CD4-positive, alpha-beta T cell treated with Interferon gamma for 1 hour (primary cell): ENCODE results near the gene SP3.

Source experiments
- DNase-seq: peaks from one replicate; pipeline ENCODE4 v3.0.0-alpha.2; 2020

SP3 gene

DNA sequence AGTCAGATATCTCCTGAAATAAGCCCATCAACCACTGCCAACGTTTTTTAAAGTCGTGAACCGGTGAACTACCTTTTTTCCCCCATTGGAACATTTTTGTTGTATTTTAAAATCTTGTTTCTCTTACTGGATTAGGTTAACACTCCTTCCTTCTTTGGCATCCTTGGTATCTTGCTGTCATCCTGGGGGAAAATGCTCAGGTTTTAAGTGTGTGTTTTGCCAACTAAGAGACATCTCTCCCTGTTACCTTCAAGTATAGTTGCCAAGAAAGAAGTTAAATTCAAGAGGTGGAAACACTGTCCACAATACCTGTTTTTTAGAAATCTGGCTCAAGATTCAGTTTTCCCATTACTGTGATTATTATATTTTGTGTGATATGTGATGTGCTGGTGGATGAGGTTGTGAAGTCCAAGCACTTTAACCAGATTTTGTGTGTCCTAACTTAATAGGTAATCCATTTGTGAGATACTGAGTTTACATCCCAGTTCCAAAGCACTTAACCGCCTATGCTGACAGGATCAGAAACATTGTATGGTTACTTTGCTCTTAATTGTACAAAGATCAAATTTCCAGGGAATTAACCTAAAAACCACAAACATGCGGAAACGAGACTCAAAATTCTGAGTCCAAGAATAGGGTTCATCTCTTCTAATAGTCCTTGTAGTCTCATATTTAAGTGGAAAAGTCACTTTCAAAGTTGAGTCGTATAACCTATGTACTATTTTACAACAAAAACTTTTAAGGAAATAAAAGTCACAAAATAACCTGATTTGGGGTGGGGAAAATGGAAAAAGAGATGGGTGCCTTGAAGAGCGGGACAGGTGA, 1.3 kb upstream of the SP3 start:
- no peak for DNase-seq

DNA sequence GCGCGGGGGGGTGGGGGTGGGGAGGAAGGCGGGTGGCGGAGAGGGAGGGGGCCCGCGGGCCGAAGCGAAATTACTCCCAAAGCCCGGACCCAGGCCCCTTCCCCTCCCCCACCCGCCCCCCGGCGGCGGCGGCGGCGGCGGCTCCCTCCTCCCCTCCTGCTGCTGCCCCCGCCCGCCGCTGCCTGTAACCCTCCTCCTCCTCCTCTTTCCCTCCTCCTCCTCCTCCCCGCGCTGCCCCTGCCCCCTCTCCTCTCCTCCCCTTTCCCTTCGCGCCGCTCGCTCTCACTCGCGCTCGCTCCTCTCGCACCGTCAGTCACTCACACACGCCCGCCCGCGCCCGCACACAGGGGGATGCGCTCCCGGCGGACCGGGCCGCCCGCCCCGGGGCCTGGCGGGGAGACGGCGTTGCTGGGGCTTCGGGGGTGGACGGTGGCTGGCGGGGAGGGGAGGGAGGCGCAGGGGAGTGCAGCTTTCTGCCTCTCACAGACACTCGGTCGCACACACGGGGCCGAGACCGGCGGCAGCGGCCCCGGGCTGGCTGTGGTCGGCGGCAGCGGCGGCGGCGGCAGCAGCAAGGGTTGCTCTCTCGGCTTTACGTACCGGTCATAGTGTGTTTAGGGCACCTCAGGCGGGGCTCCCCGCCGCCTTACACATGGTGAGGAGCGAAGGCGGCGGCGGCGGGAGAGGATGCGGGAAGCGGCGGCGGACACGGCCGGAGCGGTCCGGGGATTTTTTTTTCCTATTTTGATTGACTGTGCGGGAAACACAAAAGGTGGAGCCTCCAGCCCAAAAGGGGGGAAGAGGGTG, 405 bp downstream of the SP3 start:
- DNase-seq: peak; percentile 90

DNA sequence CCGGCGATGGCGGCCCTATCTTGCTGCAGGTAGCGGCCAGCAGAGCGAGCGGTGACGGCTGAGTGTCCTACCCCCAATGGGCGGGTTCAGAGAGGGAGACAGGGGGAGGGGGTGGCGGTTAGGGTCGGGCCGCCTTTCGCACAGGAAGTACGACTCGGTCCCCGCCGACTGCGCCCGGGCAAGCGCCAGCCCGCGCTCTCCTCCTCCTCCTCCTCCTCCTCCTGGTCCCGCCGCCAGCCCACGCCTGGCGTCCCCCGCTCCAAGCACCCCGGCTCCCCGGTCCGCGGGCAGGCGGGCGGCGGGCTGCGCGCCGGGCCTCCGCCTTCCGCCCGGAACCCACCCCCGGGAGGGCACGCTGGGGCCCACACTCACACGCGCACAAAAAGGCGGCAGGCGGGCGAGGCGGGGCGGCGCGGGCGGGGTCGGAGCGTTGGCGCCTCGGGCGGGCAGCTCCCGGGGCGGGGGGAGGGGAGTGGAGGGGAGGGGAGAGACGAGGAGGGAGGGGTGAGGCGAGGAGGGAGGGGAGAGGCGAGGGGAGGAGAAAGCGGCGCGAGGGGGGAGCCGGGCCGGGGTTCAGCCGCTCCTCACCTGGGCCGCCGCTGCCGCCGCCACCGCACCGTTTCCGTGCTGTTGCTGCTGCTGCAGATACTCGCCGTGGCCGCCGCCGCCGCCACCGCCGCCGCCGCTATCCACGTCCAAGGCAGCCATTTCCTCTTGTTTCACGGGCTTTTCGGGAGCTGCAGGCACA, 1.2 kb downstream of the SP3 start:
- DNase-seq: peak; percentile 93

DNA sequence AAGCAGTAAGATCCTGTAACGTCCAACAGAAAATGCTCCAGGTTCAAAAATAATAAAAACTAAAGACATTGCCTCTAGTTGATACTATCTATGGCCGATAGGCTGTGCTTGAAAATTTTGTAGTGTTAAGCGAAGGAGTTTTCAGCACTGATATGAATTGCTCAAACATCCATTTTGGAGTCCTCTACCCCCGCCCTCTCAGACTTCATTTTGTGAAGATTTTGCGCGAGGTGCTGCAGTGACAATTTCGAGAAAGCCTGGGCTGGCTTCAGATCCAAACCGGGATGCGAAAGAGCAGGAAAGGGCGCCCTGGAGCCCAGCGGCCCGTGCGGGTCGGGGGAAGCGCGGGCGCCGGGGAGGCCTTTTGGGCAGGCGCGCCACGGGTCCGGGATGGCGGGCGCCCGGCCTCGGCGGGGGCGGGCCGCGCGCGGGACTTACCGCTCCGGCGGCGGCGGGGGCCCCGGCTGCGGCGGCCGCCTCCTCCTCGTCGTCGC, 1.8 kb downstream of the SP3 start:
- peak; percentile 51 for DNase-seq

DNA sequence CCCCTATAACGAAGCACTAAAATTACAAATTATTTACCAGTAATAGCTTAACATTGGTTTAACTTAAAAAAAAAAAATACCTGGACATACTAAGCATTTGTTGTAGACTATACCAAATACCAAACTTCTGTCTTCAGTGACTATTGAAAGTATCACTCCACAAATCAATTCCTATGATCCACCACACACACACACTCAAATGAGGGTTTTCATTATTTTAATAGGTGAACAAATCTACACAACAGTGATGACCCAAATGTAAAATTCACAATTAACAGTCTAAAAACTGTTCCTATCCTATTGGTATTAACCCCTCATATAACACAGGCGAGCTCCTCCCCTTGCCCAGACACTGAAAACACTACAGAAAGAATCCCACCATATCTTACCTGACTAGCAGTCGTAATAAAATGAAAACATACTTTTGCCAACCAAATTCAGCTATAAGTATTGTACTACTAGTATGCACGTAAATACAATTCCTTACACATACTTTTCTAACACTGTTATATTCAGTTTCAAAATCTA, 2.5 kb downstream of the SP3 start:
- DNase-seq: no peak

DNA sequence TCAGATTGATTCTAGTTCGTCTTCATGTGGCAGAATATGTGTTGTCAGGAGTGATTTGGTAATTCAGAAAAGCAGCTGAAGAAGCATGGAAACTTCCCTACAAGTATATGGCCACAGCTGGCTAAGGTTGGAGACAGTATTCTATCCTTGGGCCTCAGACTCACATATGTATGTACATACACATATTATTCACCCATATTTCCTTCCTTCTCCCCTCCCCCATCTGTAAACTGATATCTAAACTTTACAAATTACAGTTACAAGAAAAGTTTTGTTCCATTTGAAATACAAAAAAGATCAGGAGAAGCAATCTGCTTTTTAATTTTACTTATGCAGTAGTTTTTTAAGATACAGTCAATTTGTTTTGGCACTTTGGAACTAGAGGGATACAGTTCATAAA, 3.1 kb downstream of the SP3 start:
- DNase-seq: no peak

DNA sequence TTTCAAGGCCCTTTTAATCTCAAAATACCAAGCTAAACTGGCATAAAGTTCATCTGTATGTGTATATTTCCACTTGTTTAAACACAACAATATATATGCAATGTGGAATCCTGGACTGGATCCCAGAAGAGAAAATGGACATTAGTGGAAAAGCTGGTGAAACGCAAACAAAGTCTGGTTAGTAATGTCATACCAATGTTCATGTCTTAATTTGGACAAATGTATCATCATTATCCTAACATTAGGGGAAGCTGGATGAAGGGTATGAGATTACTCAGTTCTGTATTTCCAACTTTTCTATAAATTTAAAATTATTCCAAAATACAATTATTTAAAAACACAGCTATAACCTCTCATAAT, 3.8 kb downstream of the SP3 start:
- no peak for DNase-seq

DNA sequence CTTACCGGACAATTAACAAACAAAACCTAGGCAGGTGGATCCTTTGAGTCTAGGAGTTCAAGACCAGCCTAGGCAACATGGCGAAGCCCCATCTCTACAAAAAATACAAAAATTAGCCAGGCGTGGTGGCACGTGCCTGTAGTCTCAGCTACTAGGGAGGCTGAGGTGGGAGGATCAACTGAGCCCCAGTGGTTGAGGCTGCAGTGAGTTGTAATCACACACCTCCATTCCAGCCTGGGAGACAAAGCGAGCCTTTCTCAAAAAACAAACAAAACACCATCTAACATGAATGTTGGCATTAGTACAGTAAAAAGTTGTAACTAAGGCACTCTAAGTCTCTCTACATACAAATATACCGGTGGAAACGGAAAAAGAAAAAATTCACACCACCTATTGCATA, 5.3 kb downstream of the SP3 start:
- DNase-seq: no peak

DNA sequence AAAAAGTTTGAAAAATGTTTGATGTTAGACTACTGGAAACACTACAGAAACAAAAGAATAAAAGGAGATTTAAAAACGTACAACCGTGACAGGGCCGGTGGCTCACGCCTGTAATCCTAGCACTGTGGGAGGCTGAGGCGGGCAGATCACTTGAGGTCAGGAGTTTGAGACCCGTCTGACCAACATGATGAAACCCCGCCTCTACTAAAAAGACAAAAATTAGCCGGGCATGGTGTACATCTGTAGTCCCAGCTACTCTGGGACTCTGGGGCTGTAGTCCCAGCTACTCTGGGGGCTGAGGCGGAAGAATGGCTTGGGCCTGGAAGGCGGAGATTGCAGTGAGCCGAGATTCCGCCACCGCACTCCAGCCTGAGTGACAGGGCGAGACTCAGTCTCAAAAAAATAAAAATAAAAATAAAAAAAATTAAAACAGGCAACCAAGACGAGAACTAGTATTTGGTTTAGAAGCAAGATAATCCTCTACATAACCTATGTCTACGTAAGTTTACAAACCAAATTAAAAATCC, 5.8 kb downstream of the SP3 start:
- DNase-seq: no peak

DNA sequence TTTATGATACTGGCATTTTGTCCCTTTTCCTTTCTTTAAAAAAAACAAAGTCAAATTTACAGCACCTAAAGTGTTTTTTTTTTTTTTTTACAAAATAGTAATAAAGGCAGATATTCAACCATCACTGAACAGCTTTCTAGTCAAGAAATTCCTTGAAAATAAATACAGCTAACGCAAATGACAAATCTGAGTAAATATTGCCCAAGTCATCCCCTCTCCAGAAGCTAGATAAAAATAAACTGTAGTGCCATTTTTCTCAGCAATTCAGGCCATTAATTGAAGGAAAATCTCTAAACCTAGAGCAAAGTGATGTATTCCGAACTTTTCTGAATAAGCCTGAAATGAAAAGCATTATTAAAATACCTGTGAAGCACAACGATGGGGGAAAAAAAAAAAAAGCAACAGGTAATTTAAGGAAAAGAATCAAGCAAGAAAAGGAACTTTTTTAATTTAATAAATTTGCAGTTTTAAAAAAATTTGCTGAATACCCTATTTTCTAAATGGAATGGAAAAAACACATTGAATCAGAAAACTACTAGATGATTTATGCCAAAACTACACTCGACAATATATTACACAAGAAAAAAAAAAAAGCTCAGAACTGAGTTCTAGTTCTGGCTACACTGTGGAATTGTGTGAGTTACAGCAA, 6.9 kb downstream of the SP3 start:
- no peak for DNase-seq

DNA sequence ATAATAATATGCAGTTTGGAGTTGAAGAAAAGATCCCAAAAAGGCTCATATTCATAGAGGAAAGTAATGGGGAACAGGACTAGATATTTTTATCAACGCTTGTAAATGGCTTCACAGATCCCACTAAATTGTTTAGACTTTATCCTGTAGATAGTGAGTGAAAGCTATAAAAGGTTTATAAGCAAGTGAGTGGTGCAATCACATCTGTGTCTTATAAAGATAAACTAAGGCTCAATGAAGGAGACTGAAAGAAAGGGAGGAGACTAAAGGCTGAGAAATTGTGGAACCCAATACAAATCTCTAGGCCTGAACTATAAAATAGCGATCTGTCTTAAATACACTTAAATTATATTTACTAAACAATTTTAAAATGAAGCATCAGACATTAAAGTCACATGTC, 7.7 kb downstream of the SP3 start:
- no peak for DNase-seq

DNA sequence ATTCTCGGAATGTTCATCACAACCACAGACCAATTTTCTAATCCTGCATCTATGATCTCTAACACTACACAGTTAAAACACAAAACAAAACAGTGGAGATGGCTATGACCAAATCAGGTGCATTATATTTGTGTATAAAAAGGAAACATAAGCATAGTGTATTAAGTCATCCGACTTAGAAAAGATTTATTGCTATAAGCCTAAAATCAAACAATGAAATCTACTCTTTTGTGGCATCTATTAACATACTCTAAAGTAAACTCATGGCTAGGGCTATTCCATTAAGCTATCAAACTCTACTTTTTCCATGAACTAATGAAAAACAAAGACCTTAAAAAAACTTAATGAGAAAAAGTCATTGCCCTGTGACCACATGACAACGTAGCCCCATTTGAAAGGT, 8.7 kb downstream of the SP3 start:
- DNase-seq: no peak

DNA sequence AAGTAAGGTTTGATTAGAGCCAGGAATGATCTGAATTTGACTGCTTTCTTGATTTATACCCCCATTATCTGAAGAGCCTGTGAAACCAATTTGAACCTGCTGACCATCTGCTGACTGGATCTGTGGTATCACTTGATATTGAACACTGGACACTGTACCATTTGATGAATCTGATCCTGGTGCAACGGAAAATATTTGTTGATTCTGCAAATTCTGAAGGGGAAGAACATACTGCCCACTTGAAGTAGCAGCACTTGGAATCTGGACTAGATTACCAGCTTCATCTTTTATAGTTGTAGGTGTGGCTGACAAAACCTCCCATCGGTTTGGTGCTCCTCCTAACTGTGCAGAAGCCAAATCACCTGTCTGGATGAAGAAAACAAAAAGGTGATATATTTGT, 9.3 kb downstream of the SP3 start:
- DNase-seq: no peak

DNA sequence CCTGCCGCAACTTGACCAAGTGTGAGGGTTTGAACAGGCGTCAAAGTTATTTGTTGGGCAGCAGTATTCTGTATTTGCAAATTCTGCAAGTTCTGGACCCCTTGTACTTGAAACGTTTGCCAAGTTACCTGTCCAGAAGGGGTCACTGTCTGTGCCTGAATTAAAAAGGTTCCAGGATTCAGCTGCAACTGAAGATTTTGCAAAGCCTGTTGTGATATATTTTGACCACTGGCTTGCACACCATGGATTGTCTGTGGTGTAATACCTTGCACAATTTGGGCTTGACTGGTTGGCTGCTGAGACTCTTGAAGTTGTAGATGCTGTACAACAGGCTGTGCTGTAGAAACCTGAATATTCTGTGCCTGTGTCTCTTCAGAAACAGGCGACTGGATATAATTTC, 10.2 kb downstream of the SP3 start:
- no peak for DNase-seq

DNA sequence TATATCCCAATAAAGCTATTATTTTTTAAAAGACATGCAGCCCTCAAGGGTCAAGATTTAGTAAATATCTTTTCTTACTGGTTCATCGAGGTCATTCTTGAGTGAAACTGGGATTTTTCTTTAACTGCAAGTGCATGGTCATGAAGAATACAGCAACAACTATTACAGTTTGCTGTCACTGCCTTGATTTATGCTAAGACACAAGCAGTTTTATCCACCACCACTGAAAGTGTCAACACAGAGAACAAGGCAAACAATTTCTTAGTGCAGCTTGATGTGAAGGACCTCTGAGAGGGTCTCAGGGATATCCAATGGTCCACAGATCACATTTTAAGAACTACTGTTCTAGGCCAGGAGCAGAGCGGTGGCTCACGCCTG, 12.1 kb downstream of the SP3 start:
- no peak for DNase-seq

DNA sequence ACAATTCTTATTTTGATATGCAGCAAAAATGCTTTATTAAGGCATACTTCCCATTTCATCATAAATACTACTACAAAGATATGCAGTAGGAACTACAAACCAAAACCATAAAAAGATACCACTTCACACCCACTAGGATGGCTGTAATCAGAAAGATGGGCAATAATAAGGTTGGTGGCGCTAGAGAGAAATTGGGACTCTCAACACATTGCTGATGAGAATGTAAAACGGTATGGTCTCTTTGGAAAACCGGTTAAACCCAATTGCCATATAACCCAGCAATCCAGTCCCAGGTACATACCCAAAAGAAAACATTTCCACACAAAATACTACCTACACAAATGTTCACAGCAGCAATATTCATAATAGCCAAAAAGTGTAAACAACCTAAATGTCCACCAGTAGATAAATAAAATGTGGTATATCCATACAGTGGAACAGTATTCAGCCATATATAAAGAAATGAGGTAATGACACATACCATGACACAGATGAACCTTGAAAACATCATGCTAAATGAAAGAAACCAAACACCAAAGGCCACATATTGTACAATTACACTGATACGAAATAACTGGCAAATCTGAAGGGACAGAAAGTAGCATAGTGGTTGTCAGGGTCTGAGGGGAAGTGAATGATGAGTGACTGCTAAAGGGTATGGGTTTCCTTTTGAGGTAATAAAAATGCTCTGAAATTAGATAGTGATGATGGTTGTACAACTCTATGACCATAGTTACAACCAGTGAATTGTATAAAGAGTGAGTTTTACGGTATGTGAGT, 12.7 kb downstream of the SP3 start:
- no peak for DNase-seq

DNA sequence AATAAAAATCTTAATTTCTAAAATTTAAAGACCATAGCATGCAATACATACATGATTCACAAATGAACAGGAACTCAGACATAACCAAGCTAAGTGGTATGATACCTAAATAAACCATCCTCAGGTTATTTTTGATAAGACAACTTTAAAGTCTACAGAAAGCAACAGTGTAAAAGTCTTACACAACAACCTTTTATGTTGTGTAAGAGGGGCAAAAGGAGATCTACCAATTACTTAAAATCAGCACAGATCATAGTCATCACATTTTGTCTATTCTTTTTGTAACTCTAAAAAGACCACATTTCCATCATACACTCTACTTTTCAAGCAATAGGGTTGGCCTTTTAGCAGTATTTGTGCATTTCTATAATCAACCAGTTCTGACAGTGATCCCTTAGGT, 16.3 kb downstream of the SP3 start:
- no peak for DNase-seq

DNA sequence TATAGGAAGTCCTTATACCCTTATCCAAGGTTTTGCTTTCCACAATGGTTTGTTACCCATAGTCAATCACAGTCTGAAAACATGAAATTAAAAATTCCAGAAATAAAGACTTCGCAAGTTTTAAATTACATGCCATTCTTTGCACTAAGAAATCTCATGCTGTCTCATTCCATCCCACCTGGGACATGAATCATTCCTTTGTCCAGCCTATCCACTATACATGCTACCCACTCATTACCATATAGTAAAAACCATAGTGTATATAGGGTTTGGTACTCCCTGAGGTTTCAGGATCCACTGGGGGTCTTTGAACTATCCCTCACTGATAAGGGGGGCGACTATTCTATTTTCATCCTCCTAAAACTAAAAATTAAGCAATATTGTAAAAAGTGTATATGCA, 17.0 kb downstream of the SP3 start:
- DNase-seq: no peak

DNA sequence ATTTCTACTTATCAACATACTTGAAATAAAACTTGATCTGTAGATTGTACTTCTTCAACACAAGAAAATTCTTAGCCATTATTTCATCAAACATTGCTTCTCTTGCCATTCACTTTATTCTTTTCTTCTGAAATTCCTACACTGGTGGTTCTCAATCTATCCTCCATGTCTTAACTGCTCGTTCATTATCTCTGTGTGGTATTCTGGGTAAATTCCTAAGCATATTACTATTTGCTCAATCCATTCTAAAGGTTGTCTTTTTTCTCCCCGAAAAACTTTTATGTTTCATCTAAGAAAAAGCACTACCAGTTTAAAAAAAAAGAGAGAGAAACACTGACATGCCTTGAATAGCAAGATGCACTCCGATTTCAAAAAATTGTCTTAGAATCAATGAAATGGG, 18.0 kb downstream of the SP3 start:
- no peak for DNase-seq

DNA sequence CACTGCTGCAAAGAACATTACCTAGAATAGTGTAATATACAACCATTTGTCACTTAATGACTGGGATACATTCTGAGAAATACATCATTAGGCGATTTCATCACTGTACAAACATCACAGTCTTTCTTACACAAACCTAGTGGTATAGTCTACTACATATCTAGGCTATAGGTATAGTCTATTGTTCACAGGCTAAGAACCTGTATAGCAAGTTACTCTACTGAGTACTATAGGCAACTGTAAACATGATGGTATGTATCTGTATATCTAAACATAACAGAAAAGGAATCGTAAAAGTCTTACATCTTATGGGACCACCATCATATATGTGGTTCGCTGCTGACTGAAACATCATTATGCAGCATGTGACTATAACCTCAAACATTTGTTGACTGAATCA, 21.4 kb downstream of the SP3 start:
- DNase-seq: no peak

DNA sequence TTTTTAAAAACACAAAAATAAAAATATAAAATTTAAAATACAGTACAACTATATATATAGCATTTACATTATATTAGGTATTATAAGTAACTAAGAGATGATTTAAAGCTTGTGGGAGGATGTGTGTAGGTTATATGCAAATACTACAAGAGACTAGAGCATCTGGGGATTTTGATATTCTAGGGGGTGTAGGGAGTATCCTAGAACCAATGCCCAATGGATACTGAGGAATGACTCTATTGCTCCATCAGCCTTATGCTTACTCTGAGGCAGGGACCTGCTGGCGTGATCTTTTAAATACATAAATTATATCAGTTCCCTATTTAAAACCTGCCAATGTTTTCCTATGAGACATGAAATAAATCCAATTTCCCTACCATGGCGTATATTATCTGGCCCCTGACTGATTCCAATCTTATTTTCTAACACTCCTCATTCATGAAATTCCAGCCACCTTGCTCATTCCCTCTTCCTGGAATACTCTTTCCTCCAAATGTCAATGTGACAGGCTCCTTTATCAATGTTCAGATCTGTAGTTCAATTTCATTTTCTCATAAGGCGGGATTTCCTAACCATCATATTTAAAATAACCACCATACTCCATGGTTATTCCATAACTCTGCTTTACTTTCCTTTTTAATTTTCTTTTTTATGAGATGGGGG, 22.2 kb downstream of the SP3 start:
- DNase-seq: no peak
